OCI-M2 (cell line): ENCODE data around the gene MYO16.

Experiments
- DNase-seq: peaks from one replicate; lab custom pipeline; 2025; ENCODE audit not compliant: unreplicated experiment; lab: John Stamatoyannopoulos, UW

The MYO16 gene

DNA sequence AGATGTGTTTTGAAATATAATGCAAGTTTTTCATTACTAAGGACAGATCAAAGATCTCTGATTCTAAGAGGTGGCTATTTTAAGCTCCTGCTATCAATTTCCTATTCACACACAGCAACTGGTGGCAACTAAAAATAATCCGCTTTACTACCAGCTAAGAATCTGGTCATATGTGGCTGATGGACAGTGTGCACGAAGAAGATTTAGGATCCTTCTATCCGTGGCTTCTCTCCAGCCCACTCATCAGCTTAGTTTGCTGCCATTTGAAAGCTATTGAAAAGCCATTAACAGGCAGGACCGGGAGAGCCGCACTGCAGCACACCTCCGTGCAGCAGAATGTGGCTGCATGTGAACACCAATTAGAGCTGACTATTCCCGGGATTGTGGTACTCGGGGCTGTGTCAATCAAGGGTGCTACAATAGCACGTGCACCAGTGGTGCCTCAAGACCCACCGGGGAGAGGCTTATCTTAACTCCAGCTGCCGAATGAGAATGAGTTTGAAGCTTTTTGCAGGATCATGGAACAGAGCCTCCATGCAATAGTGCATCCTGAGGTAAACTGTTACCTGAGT lies at the start of gene MYO16:
MYO16 (plus strand) TSS at position 431 of the 572 bp plus-strand sequence. CDS start 234 bp downstream, outside the sequence.
- no peak for DNase-seq

DNA sequence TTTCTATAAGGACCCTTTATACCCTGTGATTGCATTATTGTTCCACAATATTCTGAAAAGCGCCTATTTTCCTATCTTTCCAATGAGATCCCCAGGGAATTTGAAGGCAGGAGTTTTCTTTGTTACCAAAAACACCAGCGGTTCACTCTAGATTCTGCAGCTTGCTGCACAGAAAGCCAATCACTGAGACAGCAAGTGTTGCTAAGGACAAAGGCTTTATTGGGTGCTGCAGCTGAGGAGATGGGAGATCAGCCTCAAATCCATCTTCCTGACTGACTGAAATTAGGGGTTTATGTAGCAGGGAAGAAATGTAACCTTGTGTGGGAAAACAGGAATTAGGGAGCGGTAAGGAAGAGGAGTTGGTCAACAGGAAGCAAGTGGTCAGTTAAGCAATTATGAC lies 42.6 kb upstream of the MYO16 start:
- no peak for DNase-seq

DNA sequence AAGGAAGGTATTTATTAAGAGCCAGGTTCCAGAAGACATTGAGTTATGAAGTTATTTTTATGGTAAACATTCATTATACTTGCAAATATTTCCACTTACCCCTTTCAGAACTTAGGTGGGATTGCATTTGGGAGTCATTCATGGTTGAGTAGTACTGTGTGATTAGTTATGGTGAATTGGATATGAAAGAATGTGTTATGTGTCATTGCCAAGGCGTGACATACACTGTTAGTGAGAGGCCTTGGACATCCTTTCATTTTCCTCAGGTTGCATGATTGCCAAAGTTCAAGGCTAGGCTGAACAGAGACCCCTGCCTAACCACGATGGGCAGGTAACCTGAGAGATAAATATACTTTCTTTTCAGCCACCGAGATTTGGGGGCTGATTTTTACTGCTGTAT lies 40.9 kb upstream of the MYO16 start:
- no peak for DNase-seq

GRCh38 chr13:108594153-108594552 lies 35.3 kb upstream of the MYO16 start:
- DNase-seq, result no peak

DNA sequence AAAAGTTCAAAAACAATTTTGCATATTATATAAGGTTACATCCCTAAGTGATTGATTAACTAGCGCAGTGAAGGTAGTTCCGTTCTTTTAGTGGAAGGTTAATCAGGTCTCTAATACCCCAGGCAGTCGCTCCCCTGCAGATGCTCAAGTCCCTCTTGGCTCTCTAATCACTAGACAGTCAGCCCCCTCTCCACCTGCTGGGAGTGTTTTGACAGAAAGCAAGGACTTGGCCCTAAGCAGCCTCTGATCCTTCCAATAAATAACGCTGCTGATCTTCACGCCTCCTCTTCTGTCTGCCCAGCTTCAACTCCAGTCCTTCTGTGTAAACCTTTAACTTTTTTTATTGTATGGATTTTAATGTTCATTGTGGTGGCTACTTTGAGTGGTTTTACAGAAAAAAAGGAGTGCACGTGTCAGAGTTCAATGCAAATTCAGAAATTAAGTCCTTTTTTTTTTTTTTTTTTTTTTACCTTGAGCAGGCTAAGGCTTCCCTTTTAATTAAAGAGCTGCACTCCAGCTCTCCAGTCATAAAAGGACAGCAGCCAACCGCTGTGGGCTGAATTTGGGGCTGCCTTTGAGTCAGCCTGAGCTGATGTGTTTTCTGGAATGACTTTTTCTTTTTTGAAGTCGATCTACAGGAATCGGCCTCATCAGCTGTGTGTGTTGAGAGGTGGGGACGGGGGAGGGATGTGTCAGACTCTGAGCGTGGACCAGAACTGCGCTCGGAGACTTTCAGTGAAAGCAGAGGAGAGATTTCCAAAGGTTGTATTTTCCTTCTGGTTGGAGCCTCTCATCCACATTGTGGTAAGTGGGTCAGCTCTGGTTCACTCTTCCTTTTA lies 33.8 kb upstream of the MYO16 start:
- DNase-seq, result no peak

- no peak for DNase-seq
Observed at GRCh38 chr13:108597943-108598342, 31.5 kb upstream of the MYO16 start.

DNA sequence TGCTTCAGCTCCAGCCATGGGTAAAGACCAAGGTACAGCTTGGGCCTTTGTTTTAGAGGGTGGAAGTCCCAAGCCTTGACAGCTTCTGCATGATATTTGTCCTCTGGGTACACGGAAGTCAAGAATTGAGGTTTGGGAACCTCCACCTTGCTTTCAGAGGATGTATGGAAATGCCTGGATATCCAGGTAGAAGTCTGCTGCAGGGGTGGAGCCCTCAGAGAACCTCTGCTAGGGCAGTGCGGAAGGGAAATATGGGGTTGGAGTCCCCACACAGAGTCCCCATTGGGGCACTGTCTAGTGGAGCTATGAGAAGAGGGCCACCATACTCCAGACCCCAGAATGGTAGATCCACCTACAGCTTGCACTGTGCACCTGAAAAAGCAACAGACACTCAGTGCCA lies 23.0 kb upstream of the MYO16 start:
- DNase-seq, result no peak

GRCh38 chr13:108609353-108609752 lies 20.1 kb upstream of the MYO16 start:
- no peak for DNase-seq

DNA sequence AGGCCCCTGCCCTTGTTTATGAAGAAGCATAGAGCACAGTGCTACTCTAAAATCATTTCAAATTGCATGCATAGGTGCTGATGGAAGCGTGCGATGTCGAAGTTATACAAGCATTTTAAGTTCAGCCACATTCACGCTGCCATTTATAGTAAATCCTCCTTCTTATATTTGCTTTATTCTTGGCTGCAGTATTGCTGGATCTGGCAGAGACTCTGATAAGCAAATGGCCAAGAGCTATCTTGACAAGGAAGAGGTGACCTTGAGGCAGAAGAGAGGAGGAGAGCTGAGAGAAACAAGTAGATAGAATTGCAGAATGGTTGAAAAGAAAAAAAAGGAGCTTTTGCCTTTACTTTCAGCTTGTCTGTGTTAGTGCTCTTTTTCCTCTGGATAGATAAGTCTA lies 18.9 kb upstream of the MYO16 start:
- DNase-seq, result no peak

DNA sequence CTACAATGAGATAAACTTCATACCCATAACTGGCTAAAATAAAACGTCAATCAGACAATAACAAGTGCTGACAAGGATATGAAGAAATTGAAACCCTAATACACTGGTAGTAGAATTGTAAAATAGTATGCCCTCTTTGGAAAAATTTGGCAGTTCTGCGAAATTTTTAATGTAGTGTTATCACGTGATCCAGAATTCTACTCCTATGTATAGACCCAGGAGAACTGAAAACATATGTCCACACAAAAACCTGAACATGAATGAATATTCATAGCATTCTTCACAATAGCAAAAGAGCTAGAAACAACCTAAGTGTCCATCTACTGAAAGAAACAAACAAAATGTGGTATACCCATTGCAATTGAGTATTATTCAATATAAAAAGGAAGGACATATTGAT lies 14.2 kb upstream of the MYO16 start:
- DNase-seq, result no peak

DNA sequence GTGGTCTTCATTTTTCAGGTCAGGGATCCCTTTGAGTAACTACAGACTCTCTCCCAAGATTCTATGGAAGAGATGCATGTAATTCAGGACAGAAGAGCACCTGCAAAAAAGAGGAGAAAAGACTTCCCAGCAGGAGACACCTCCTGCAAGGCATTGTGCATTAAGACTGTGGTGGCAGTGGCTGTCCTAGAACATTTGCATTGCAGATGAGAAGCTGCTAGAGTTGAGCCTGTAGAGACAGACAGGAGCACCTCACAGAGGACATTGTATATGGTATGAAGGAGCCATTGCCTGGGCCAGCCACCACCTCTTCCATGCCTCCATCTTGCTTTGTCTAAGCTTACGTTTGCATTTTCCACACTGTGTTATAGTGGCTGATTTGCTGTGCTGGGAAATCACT lies 11.2 kb upstream of the MYO16 start:
- DNase-seq, result no peak

DNA sequence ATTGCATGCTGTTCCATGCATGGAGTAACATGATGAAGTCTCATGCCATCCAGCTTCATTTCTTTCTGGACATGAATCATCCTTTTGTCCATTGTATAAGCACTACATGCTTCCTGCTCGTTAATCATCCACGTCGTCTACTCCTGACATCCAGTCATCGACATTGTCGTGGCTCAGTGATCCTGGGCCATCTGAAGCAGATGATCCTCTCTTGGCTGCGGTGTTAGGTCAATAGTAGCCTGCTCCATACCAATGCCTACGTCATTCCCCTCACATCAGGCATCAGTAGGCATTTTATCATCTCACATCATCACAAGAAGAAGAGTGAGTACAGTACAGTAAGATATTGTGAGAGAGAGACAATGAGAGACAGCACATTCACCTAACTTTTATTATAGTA lies 7.9 kb upstream of the MYO16 start:
- DNase-seq, result no peak

- no peak for DNase-seq
Observed at GRCh38 chr13:108624108-108624507, 5.3 kb upstream of the MYO16 start.

- no peak for DNase-seq
Observed at GRCh38 chr13:108624979-108625378, 4.4 kb upstream of the MYO16 start.

DNA sequence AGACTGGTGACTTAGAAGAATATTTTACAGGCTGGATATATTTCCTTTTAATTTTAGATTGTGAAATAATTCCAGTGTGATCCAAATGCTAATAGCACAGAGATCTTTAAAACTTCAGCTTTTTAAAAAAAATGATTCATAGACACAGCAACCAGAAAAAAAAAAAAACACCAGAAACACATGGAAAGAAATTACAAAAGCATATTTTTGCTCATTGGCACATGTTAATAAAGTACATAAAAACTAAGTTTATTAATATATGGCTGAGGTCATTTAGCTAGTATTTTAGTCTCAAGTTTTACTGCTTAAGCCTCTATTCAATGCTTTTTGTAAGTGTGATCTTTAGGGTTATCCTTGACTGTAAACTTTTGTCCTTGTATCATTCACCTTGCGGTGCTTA lies 577 bp downstream of the MYO16 start:
- DNase-seq, result no peak

- DNase-seq, result no peak
Observed at GRCh38 chr13:108632649-108633167, 3.3 kb downstream of the MYO16 start.

DNA sequence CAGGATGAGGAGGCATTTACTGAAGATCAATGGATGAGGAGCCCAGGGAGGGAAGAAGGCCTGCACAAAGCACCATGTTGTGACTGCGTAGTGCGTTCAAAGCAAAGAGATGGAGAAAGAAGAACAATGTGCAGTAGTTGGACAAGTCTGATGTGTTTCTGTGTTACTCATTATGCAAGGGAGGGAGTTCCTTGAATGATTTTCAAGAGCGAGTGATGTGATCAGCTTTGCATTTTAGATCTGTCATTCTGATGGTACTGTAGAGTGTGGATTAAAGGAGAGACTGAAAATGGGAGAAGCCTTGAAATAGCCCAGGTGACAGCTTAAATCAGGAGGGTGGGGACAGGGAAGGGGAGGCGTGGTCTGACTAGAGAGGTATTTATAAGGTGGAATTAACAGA lies 9.5 kb downstream of the MYO16 start:
- no peak for DNase-seq

- no peak for DNase-seq
Observed at GRCh38 chr13:108643646-108644353, 14.4 kb downstream of the MYO16 start.

DNA sequence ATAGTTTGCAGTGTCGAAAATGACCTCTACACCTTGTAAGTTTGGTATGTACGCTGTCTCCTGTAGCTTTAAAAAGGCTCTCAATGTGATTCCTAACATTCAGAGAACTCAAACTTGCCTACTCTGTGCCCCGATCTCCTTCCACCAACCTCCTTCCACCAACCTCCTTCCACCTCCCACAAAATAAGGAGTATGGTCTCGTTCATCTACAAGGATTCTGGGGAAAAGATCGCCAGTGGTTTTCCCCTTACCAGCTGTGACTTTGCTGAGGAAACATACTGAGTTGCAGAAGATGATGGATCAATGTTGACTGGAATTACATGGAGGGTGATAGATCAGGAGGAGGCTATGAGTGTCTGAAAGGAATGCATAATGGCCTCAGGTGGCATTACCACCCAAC lies 16.0 kb downstream of the MYO16 start:
- DNase-seq, result no peak

GRCh38 chr13:108650271-108650670 lies 20.9 kb downstream of the MYO16 start:
- DNase-seq, result no peak

- no peak for DNase-seq
Observed at GRCh38 chr13:108656742-108657141, 27.3 kb downstream of the MYO16 start.

- DNase-seq, result no peak
Observed at GRCh38 chr13:108657519-108657918, 28.1 kb downstream of the MYO16 start.
